HG02981 (cell line): ENCODE data around the gene ADAMTS13.
"Not testable (repeated sequence)": the region's sequence is repeated elsewhere in the genome, so short reads cannot be mapped to it uniquely, and the experiment has no call there.

Experiments
- ATAC-seq: cut with Tn5 transposase; IDR thresholded peaks from one replicate; pipeline ENCODE4 v1.9.1; 2021; ENCODE audit warnings: mild to moderate bottlenecking, moderate library complexity; ENCODE audit not compliant: unreplicated experiment

The ADAMTS13 gene

GRCh38 chr9:133391449-133391848, 30.7 kb upstream of the ADAMTS13 start:
- ATAC-seq: not testable (repeated sequence)

GRCh38 chr9:133392308-133392707, 29.9 kb upstream of the ADAMTS13 start:
- ATAC-seq: not testable (repeated sequence)

GRCh38 chr9:133393399-133393798, 28.8 kb upstream of the ADAMTS13 start:
- ATAC-seq: no peak

GRCh38 chr9:133394687-133395271, 27.4 kb upstream of the ADAMTS13 start:
- ATAC-seq: no peak

- ATAC-seq: no peak
These were observed 25.2 kb upstream of the ADAMTS13 start for GRCh38 chr9:133396952-133397351.

GRCh38 chr9:133397370-133397769, 24.8 kb upstream of the ADAMTS13 start:
- no peak for ATAC-seq

GRCh38 chr9:133397895-133398294, 24.3 kb upstream of the ADAMTS13 start:
- no peak for ATAC-seq

GRCh38 chr9:133400292-133400691, 21.9 kb upstream of the ADAMTS13 start:
- ATAC-seq: no peak

- ATAC-seq: no peak
These were observed 20.6 kb upstream of the ADAMTS13 start for GRCh38 chr9:133401588-133401987.

- no peak for ATAC-seq
These were observed 19.5 kb upstream of the ADAMTS13 start for GRCh38 chr9:133402689-133403088.

GRCh38 chr9:133403766-133404453, 18.3 kb upstream of the ADAMTS13 start:
- ATAC-seq: no peak

- no peak for ATAC-seq
These were observed 17.6 kb upstream of the ADAMTS13 start for GRCh38 chr9:133404454-133405002.

- no peak for ATAC-seq
These were observed 16.4 kb upstream of the ADAMTS13 start for GRCh38 chr9:133405508-133406438.

- no peak for ATAC-seq
These were observed 15.5 kb upstream of the ADAMTS13 start for GRCh38 chr9:133406480-133407307.

GRCh38 chr9:133408042-133408441, 14.1 kb upstream of the ADAMTS13 start:
- no peak for ATAC-seq

- ATAC-seq: no peak
These were observed 7.0 kb upstream of the ADAMTS13 start for GRCh38 chr9:133415170-133415569.

GRCh38 chr9:133417541-133418461, 4.4 kb upstream of the ADAMTS13 start, which contains the start of gene REXO4:
Gene REXO4, minus strand, starts transcription at chr9:133418010. Its CDS starts 166 bp downstream, at chr9:133417844.
- ATAC-seq: peak; percentile 68

- no peak for ATAC-seq
These were observed 3.2 kb upstream of the ADAMTS13 start for GRCh38 chr9:133419005-133419404.

- peak; percentile 36 for ATAC-seq
These were observed 1.8 kb upstream of the ADAMTS13 start for GRCh38 chr9:133420392-133420827.
